ENCODE measurements around the gene OBSCN.

The OBSCN gene

DNA sequence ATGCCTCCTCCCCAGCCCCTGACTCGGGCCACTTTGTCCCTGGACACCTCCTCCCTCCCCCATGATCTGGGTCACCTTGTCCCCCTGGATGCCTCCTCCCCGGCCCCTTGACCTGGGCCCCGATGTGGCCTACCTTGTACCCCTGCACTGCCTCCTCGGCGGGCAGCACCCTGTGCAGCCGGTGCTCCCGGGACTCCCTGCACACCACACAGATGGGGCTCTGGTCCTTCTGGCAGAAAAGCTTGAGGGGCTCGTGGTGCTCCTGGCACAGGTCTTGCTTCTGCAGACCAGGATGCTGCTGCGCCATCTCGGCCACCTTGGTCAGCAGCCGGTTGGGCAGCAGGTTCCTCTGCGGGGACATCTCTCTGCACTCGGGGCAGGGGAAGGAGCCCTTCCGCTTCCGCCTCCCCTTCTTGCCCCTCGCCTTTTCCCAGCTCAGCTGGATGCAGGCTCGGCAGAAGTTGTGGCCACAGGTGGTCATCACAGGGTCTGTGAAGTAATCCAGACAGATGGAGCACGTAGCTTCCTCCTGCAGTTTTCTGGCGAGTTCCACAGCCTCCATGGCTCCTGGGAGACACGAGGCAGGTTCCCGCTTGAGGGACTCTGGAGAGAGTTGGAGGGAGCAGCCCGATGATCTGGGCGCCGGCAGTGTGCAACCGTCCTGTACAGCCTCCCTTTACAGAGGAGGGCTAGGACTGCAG lies 206.8 kb downstream of the OBSCN start:
- H3K4me1 ChIP-seq (ENCODE audit: control insufficient read depth, insufficient read depth, low read length), result peaks cover 3% of the 10 kb centered on the region
- no peaks in the 10 kb centered on the region for H3K36me3 ChIP-seq (ENCODE audit: control insufficient read depth, insufficient read depth, low read length)
- H3K27me3 ChIP-seq (ENCODE audit: control insufficient read depth, insufficient read depth, low read length), result peaks cover 12% of the 10 kb centered on the region
- H3K27ac ChIP-seq (ENCODE audit: low read depth, low read length), result no peak overlapping the region
- H3K4me3 ChIP-seq (ENCODE audit: low read length), result no peak overlapping the region
- no peak overlapping the region for H3K9ac ChIP-seq (ENCODE audit: low read length)

DNA sequence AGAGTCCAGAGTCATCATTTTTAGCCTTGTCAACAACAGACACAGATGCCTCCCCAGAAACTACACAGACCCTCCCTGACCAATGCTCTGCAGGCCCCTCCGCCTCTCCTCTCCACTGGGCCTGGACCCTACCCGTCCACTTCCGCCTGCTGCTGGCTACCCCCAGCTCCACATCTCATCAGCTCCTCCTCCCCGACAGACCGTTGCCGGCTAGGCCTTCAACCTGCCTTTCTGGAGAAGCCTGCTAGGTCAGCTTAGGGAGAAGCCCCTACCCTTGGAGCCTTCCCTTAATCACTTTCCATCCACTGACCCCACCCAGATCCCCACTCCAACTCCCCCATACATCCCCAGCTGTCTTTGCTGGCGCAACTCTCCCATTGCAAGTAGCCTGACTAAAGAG lies 207.4 kb downstream of the OBSCN start:
- Histone ChIP-seq H3K36me3 (ENCODE audit: control insufficient read depth, insufficient read depth, low read length) (no peaks in the 10 kb centered on the region), H3K9ac (ENCODE audit: low read length) (no peak overlapping the region), H3K27me3 (ENCODE audit: control insufficient read depth, insufficient read depth, low read length) (peaks cover 12% of the 10 kb centered on the region), H3K4me3 (ENCODE audit: low read length) (no peak overlapping the region), H3K27ac (ENCODE audit: low read depth, low read length) (no peak overlapping the region), H3K4me1 (ENCODE audit: control insufficient read depth, insufficient read depth, low read length) (peaks cover 3% of the 10 kb centered on the region)

DNA sequence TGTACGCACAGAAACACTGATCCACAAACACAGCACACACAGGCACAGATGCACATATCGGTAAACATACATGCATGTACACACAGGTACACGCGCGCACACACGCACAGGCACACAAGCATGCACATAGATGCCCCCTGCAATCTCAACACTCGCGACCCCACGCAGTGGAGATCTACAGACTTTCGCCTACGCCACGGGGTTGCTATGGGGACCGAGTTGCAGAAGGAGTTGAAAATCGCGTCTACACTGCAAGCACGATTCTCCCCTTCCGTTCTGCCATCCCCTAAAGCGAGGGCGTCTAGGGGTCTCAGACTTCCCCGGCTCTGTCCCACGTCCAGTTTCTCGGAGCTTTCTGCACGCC lies 208.0 kb downstream of the OBSCN start:
- H3K4me1 ChIP-seq (ENCODE audit: control insufficient read depth, insufficient read depth, low read length), result peaks cover 3% of the 10 kb centered on the region
- no peaks in the 10 kb centered on the region for H3K36me3 ChIP-seq (ENCODE audit: control insufficient read depth, insufficient read depth, low read length)
- H3K27me3 ChIP-seq (ENCODE audit: control insufficient read depth, insufficient read depth, low read length), result peaks cover 12% of the 10 kb centered on the region
- peak overlapping the region; percentile 17 for H3K4me3 ChIP-seq (ENCODE audit: low read length)
- H3K27ac ChIP-seq (ENCODE audit: low read depth, low read length), result no peak overlapping the region
- no peak overlapping the region for H3K9ac ChIP-seq (ENCODE audit: low read length)

DNA sequence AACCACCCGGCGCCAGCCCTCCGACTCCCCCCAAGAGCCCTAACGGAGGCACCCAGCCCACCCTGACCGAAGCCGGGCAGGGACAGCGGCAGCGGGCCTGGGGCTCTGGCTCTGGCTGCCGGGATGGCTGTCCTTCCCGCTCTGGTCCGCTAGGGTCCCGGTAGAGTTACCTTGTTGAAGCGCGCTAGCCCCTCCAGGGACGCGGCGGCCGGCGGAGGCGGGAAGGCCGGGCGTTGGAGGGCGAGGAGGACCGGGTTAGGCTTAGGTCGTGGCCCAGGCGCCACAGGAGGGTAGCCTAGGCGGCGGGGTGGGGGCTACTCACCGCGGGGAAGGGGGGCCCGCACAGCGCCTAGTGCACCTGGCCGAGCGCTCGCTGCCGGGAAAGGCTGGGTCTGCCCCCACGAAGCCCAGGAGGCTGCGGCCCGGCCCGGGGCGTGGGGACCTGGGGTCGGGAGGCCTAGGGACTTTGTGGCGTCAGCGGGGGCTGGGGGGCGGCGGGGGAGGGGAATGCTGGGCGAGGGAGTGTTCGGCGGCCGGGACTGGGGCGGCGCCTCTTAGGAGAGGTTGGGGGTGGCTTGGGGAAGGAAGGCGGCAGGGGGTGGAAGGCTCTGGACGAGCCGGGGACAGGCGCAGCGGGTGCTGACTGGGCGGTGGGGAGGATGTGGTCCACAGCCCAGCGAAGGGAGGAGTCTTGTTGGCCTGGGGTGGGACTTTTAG lies 208.5 kb downstream of the OBSCN start, which contains the start of gene TRIM17:
TSS of gene TRIM17 (minus strand) at position 645 of the 717 bp plus-strand sequence. CDS start 1,789 bp downstream, outside the sequence.
- Histone ChIP-seq H3K27ac (ENCODE audit: low read depth, low read length) (no peak within 1 kb of the TSS), H3K4me1 (ENCODE audit: control insufficient read depth, insufficient read depth, low read length) (peaks cover 3% of the 10 kb centered on the region), H3K27me3 (ENCODE audit: control insufficient read depth, insufficient read depth, low read length) (peaks cover 12% of the 10 kb centered on the region), H3K9ac (ENCODE audit: low read length) (no peak within 1 kb of the TSS), H3K36me3 (ENCODE audit: control insufficient read depth, insufficient read depth, low read length) (no peaks in the 10 kb centered on the region), H3K4me3 (ENCODE audit: low read length) (peak within 1 kb of the TSS; percentile 17)

DNA sequence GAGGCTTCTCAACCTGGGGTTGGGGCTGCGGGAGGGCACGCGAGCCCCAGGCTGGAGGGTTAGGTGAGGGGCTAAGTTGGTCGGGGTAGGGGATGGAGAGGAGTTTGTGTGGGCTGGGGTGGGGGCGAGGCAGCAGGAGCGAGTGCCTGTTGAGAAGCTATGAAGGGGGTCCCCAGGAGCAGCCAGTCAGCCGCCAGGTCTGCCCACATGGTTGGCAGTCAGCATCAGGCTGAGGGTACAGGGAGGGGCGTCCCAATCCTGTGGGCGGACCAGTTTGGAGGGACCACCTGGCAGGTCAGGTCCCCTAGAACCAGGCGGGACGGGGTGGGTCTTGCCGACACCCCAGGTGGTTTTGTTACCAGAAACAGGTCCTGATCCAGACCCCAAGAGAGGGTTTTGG lies 209.2 kb downstream of the OBSCN start:
- no peak overlapping the region for H3K27ac ChIP-seq (ENCODE audit: low read depth, low read length)
- peaks cover 3% of the 10 kb centered on the region for H3K4me1 ChIP-seq (ENCODE audit: control insufficient read depth, insufficient read depth, low read length)
- H3K27me3 ChIP-seq (ENCODE audit: control insufficient read depth, insufficient read depth, low read length), result peaks cover 12% of the 10 kb centered on the region
- H3K9ac ChIP-seq (ENCODE audit: low read length), result no peak overlapping the region
- H3K36me3 ChIP-seq (ENCODE audit: control insufficient read depth, insufficient read depth, low read length), result no peaks in the 10 kb centered on the region
- no peak overlapping the region for H3K4me3 ChIP-seq (ENCODE audit: low read length)

DNA sequence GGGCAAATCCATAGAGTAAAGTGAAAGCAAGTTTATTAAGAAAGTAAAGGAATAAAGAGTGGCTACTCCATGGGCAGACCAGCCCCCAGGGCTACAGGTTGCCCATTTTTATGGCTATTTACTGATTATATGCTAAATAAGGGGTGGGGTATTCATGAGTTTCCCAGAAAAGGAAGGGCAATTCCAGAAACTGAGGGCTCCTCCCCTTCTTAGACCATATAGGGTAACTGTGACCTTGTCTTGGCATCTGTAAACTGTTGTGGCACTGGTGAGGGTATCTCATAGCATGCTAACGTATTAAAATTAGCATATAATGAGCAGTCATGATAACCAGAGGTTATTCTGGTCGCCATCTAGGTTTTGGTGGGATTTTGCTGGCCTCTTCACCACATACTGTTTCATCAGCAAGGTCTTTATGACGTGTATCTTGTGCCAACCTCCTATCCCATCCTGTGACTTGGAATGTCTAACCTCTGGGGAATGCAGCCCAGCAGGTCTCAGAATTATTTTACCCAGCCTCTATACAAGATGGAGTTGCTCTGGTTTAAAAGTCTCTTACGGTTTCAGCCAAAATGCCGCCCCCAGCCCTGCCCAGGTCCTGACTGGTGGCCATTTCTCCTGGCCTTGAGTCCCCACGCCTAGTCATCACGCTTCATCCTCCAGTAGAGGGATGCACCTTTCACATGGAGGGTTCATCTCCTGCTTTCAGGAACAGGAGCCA lies 209.8 kb downstream of the OBSCN start:
- Histone ChIP-seq H3K36me3 (ENCODE audit: control insufficient read depth, insufficient read depth, low read length) (no peaks in the 10 kb centered on the region), H3K4me1 (ENCODE audit: control insufficient read depth, insufficient read depth, low read length) (peaks cover 3% of the 10 kb centered on the region)

DNA sequence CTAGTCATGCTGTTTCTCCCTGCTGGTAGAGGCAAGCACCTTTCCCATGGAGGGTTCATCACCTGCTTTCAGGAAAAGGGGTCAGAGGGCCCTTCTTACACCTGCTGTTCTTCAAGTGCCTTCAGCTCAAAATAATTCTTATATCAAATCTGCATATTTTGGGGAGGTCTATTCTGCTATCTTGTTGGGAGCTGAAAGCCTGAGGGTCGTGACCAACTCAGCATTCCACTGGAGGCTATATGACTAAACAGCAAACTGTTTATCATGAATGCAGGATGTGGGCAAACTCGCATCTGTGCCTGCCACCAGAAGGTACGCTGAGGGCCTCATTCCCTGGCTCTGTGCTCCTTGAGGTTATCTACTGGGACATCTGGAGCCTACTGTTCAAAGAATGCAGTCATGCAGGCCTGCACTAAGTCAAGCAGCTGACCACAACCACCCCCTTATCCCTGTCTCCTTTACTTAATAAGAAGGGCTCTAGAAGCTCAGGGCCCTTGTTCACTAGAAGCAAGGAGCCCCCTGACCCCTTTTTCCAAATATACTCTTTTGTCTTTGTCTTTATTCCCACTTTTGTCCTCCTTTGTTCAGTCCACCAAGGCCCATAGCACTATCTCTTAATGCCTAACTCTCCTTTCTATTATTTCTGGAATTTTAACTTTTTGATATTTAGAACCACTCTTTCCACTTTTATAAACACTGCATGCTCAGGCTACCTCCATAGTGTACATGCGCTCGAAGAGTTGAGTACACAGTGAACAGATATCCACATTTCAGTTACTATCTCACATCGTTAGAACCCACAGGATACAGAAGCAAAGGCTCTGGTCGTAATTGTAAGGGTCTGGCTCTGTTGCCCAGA lies 213.4 kb downstream of the OBSCN start:
- no peaks in the 10 kb centered on the region for H3K4me1 ChIP-seq (ENCODE audit: control insufficient read depth, insufficient read depth, low read length)
- peaks cover under 1% of the 10 kb centered on the region for H3K27me3 ChIP-seq (ENCODE audit: control insufficient read depth, insufficient read depth, low read length)
- no peak overlapping the region for H3K27ac ChIP-seq (ENCODE audit: low read depth, low read length)
- H3K9ac ChIP-seq (ENCODE audit: low read length), result no peak overlapping the region
- H3K4me3 ChIP-seq (ENCODE audit: low read length), result no peak overlapping the region
- H3K36me3 ChIP-seq (ENCODE audit: control insufficient read depth, insufficient read depth, low read length), result no peaks in the 10 kb centered on the region

More for the DNA sequence above, 209.8 kb downstream of the OBSCN start:
- H3K27me3 ChIP-seq (ENCODE audit: control insufficient read depth, insufficient read depth, low read length), result peaks cover 12% of the 10 kb centered on the region
- no peak overlapping the region for H3K4me3 ChIP-seq (ENCODE audit: low read length)
- no peak overlapping the region for H3K27ac ChIP-seq (ENCODE audit: low read depth, low read length)
- no peak overlapping the region for H3K9ac ChIP-seq (ENCODE audit: low read length)

DNA sequence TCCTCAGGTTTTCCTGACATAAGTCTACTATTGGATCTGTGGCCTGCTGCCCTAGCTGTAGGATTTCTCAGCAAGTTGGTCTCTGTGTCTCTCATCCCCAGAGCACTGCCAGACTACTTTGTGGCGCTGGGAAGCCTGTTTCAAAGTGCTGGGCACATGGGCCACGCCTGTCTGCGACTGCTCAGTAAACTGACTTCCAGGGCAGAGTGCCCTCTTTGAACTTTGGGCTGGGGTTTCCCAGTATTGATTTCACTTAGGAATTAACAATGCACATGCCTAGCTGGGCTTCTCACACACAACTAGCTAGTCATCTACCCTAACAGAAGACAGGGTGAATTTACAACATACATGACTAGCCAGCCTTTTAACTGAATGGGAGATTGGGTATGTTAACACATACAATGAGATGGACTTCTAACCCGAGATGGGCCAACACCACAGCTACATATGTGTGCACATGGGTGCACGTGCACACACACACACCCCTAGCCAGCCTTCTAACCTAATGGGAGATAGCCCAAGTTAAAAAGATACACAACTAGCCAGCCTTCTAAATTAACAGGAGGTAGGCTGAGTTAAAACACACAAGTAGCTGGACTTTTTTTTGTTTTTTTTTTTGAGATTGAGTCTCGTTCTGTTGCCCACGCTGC lies 215.7 kb downstream of the OBSCN start:
- no peak overlapping the region for H3K9ac ChIP-seq (ENCODE audit: low read length)
- no peaks in the 10 kb centered on the region for H3K4me1 ChIP-seq (ENCODE audit: control insufficient read depth, insufficient read depth, low read length)
- no peak overlapping the region for H3K4me3 ChIP-seq (ENCODE audit: low read length)
- H3K36me3 ChIP-seq (ENCODE audit: control insufficient read depth, insufficient read depth, low read length), result no peaks in the 10 kb centered on the region
- H3K27me3 ChIP-seq (ENCODE audit: control insufficient read depth, insufficient read depth, low read length), result no peaks in the 10 kb centered on the region
- H3K27ac ChIP-seq (ENCODE audit: low read depth, low read length), result no peak overlapping the region

DNA sequence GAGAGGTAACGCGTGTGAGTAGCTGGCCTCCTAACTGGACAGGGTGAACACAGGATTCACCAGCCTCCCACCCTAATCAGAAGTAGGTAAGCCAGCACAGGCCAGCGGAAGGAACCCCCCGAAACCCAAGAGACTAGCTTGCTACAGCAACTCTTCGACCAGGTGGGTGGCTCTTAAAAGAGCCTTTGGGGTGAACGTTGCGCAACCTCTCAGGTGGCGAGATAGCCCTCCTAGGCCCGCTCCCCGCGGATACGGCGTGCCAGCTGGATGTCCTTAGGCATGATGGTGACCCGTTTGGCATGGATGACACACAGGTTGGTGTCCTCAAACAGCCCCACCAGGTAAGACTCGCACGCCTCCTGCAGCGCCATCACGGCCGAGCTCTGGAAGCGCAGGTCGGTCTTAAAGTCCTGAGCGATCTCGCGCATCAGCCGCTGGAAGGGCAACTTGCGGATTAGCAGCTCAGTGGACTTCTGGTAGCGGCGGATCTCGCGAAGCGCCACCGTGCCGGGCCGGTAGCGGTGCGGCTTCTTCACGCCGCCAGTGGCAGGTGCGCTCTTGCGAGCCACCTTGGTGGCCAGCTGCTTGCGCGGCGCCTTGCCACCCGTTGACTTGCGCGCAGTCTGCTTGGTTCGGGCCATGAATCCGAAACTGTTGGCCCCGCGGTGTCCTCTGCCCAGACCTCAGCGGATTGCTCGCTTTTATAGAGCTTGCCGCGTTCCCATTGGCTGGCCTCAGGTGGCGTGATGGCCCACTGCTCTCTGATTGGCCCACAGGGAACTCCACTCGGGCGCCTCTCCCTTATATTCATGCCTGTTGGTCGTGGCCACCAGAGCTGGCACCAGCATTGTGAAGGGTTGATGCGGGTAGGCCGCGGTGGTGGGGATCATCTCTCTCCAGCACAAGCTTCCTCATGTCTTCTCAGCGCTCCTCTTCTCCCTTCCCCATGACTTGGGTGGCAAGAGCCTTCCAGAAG lies 217.1 kb downstream of the OBSCN start:
- no peak overlapping the region for H3K4me3 ChIP-seq (ENCODE audit: low read length)
- H3K27ac ChIP-seq (ENCODE audit: low read depth, low read length), result no peak overlapping the region
- no peaks in the 10 kb centered on the region for H3K27me3 ChIP-seq (ENCODE audit: control insufficient read depth, insufficient read depth, low read length)
- H3K36me3 ChIP-seq (ENCODE audit: control insufficient read depth, insufficient read depth, low read length), result no peaks in the 10 kb centered on the region
- no peaks in the 10 kb centered on the region for H3K4me1 ChIP-seq (ENCODE audit: control insufficient read depth, insufficient read depth, low read length)
- no peak overlapping the region for H3K9ac ChIP-seq (ENCODE audit: low read length)

DNA sequence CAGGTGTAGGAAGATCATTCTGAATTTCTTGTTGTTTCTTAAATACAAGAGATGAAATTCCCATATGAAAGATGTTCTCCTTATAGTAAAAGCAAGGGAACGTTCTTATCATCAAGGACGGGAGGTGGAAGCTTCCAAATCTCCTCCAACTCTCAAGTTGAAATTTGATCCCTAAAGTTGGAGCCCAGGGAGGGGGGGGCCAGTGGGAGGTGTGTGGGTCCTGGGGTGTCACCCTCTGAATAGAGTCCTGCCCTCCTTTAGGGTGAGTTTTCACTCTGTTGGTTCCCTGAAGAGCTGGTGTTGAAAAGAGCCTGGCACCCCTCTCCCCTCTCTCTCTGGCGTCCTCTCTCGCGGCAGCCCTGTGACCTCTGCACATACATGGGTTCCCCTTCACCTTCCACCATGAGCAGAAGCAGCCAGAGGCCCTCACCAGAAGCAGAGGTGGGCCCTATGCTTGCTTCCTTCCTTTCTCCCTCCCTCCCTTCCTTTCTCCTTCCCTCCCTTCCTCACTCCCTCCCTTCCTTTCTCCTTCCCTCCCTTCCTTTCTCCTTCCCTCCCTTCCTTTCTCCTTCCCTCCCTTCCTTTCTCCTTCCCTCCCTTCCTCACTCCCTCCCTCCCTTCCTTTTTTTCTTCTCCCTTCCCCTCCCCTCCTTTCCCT lies 218.8 kb downstream of the OBSCN start:
- Histone ChIP-seq H3K27ac (ENCODE audit: low read depth, low read length) (no peak overlapping the region), H3K27me3 (ENCODE audit: control insufficient read depth, insufficient read depth, low read length) (no peaks in the 10 kb centered on the region), H3K4me3 (ENCODE audit: low read length) (no peak overlapping the region), H3K9ac (ENCODE audit: low read length) (no peak overlapping the region), H3K4me1 (ENCODE audit: control insufficient read depth, insufficient read depth, low read length) (no peaks in the 10 kb centered on the region), H3K36me3 (ENCODE audit: control insufficient read depth, insufficient read depth, low read length) (no peaks in the 10 kb centered on the region)

All from rectal smooth muscle tissue (tissue), 1 donor.